NCI-H1436 (cell line): ENCODE data around the gene IDI2.
A peak's percentile ranks its signal among the peaks of the same experiment; 100 is the strongest.

ENCODE experiments used
- DNase-seq: peaks from one replicate; lab custom pipeline; 2025; lab: John Stamatoyannopoulos, UW

The IDI2 gene

DNA sequence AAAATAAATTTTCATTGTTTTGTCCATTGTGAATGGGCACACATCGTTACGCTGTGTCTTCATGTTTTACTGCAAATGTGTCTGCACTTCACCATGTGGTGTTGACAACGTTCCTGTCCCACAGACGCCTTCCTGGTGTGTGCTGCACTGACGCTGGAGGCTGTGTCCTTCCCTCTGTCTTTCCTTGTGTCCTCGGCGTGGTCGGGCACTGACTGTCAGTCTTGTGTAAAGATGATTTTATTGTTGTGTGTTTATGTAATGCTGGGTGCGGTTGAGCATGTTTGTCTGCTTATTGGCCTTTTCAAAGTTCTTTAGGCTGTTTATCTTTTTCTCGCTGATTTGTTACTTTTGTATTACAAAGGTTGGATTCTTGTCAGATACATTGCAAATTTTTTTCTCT is 18.1 kb downstream of the IDI2 start:
- no peak for DNase-seq

DNA sequence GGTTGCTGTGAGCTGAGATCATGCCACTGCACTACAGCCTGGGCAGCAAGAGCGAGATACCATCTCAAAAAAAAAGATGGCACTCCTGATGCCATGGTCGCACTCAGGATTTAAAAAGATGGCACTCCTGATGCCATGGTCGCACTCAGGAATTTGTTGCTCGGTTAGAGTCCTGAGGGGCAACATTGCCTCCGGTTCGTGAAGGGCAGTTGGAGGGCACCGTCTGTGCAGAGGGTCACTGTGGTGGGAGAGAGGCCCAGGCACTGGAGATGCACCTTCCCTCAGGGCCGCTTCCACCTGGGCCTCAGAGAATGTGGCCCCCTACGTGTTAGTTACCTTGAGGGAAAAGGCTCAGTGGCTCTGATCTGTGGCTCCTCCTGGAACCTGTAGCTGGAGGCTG is 19.1 kb downstream of the IDI2 start:
- DNase-seq = no peak

DNA sequence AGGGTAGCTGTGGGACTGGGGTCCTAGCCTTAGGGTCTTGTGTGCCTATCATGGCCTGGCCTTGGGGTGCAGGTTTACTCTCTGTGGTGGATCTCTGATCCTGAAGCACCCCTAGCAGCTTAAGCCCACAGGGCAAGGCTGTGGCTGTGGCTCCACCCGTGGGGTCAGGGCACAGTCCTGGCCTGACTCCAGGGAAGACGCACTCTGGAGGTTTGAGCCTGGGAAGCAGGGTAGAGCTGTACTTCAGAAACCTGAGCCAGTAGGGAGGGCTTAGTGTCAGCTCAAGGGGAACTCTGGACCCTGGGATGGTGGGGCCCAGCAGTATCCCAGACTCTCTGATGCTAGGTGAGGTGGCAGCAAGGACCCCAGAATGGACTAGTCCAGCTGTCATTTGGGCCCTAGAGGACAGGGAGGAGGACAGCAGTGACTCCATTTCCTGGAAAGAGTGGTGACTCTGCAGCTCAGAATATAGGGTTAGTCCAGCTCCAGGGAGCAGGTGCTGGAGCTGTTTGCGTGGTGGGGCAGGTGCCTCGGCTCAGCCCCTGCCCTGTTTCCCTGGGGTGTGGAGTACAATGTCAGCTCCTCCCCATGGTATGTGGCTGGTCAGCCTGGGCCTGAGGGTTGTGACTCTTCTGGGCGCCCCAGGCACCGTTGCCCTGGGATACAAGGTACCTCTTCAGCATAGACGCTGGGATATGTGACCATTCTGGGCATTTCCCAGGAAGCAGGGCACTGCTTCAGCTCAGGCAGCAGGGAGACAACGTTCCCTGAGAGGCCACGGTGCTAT is 21.6 kb downstream of the IDI2 start:
- DNase-seq = no peak

GRCh38 chr10:1002425-1003006 is 23.1 kb downstream of the IDI2 start:
- DNase-seq = no peak

DNA sequence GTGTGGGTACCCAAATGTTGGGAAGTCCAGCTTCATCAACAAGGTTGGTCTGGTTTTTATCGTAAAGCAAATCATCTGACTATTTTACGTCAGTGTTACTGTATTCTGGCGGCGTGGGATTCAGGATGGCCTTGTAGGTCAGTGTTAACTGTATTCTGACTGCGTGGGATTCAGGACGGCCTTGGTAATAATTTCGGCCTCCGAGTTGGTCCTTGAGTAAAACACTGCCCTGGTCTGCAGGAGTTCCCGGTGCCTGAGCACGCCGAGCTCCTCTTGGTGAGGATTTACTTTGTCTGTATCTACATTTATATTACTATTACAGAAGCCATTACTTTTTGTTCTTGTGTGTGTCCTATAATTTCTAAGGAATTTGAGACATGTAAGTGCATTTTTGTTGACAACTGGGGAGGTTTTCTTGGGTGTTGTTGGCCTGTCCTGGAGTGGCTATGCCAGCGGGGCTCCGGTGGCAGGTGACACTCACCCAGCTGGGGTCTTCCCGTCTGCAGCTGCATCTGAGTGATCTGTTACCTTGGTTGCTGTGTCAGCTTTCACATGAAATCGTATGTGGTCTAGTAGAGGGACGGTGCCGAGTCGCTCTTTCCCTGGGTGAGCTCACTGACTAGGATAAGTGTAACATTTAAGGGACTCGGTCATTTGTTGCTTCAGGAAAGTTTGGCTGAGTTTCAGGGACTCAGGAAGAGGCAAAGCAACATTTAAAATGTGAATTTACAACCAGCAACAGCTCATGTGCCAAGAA is 28.2 kb downstream of the IDI2 start:
- DNase-seq = no peak

- no peak for DNase-seq
Measured at GRCh38 chr10:996031-996430, 29.6 kb downstream of the IDI2 start.

GRCh38 chr10:995559-995926 is 30.1 kb downstream of the IDI2 start:
- DNase-seq = no peak

DNA sequence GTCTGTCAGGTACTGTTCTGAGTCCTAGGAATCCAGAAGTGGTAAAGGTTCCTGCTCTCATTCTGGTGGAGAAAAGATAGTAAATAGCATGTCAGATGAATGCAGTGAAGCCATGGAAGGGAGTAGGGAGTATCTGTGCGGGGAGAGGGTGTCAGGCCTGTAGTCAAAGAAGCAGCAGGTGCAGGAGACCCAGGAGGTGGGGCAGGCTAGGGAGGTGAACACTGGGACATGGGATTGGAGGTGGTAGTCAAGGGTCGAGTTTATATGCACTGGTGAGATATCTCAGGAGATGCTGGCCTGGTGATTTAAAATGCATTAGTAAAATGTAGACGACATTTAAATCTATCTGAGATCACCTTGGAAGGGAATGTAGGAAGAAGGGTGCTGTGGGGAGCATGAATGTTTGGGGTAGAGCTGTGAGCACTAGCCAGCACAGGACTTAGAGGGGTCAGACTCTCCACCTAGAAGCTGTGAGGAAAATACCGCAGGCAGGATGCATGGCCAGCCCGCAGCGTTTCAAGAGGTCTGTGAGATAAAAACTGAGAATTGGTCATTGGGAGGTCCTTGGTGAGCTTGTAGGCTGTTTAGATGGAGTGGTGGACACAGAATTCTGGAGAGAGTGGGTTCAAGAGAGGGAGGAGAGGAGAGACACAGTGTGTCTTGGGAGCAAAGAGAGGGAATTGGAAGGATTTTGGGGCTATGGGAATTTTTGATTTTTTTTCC is 30.7 kb downstream of the IDI2 start:
- DNase-seq = no peak

GRCh38 chr10:992871-993270 is 32.8 kb downstream of the IDI2 start:
- no peak for DNase-seq

DNA sequence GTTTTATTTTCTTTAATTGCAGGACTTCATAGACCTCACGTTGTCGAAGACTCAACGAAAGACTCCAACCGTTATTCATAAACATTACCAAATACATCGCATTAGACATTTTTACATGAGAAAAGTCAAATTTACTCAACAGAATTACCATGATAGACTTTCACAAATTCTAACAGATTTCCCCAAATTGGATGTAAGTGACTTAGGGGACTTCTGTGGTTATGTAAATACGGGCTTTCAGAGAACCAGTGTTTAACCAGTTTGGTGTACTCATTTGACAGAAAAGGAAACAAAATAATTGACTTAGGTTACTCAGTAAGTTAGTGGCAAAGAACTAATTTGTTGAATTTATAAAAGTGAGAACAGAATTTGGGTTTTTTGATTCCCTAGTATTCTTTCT is 33.2 kb downstream of the IDI2 start:
- no peak for DNase-seq

GRCh38 chr10:990808-991207 is 34.9 kb downstream of the IDI2 start:
- DNase-seq = no peak

DNA sequence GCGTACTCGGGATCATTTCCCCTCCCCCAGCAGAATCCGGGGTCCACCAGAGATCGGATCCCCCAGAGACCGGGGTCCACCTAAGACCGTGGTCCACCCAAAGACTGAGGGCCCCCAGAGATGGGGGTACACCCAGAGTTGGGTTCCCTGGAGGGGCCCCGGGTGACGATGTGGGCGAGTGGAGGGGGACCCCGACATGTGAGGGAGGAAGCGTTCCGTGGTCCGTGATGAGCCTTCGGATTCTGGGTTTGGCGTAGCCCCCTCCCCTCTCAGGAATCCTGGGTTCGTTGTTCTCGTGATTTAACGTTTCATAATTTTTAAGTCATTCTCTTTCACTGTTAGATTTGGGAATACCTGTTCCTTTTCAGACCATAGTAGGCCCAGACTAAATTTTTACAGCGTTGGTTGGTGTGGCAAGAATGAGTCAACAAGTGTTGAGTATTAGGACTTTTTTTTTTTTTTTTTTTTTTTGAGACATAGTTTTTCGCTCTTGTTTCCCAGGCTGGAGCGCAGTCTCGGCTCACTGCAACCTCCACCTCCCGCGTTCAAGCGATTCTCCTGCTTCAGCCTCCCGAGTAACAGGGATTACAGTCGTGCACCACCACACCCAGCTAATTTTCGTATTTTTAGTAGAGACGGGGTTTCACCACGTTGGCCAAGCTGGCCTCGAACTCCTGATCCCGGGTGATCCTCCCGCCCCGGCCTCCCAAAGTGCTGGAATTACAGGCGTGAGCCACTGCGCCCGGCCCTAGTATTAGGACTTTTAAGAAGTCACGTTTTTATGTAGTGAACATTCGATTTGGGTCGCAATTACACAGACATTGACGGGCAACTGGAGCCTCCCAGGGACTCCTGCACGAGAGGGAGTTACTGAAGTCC is 36.8 kb downstream of the IDI2 start:
- no peak for DNase-seq

GRCh38 chr10:987870-988666 is 37.6 kb downstream of the IDI2 start, which contains the start of gene GTPBP4:
Gene GTPBP4, plus strand, starts transcription at chr10:988434. Its CDS starts 46 bp downstream, at chr10:988480.
- DNase-seq = peak; percentile 96

DNA sequence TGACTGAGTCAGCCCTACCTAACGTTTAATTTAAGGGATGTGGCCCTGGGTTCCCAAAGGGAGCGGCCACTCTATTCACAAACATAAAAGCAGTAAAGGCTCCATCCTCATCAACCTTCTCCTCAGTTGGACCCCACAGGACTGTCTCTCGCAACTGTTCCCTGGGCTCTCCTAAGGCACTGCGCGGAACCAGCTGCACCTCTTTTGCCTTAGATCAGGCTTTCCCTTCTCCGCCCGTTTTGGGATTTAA is 38.1 kb downstream of the IDI2 start:
- DNase-seq = no peak

DNA sequence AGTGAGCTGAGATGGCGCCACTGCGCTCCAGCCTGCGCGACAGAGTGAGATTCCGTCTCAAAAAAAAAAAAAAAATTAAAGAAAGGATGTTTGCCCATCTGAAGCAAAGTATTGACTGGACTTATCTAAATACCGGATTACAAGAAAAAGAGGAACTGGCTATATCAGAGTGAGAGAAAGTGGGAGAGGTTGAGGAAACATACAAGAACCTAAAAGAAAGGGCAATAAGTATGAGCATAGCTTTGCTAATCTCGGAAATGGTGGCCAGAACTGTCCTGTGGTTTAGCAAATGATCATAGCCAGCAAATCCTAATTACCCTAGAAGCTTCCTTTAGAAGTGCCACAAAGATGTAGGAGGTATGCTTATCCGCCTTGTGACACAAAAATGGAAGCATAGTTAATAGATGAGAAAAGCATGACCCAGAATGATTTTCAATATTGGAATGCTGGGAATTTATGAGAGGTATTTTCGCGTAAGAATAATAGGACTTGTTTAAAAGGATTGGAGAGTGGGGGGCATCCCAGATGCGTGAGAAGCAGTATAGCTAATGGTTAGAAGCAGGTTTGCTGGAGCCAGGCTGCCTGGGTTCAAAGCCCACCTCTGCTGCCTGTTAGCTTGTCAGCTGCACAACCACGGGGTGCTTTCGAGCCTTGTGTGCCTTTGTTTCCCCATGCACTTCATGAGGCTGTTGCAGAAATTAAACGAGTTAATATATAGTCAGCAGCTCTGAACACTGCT is 38.6 kb downstream of the IDI2 start:
- DNase-seq = no peak

- DNase-seq = peak; percentile 54
Measured at GRCh38 chr10:986137-986825, 39.4 kb downstream of the IDI2 start.

- DNase-seq = no peak
Measured at GRCh38 chr10:985361-985760, 40.3 kb downstream of the IDI2 start.

GRCh38 chr10:983971-984655 is 41.5 kb downstream of the IDI2 start:
- no peak for DNase-seq

DNA sequence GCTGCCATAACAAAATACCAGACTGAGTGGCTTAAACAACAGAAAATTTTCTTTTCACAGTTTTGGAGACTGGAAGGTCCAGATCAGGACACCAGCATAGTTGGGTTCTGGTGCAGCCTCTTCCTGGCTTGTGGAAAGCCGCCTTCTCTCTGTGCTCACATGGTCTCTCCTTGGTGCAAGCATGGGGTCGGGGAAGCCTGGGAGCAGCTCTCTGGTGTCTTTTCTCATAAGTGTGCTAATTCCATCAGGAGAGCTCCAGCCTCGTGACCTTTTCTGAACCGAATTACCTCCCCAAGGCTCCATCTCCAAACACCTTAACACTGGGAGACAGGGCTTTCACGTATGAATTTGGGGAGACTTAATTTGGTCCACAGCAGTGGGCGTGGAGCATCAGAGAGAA is 42.3 kb downstream of the IDI2 start:
- no peak for DNase-seq
